HepG2 (cell line): Measurements from ENCODE around the gene GABRG3.

ENCODE experiments used
- ZNF101 ChIP-seq: sonication (generic); formaldehyde crosslinking; IDR thresholded peaks from 2 replicates; pipeline ENCODE4 v1.4.0; 2020; ENCODE audit warnings: mild to moderate bottlenecking, low read depth, missing genetic modification reagents, borderline replicate concordance
- ZNF180 ChIP-seq: sonication (generic); formaldehyde crosslinking; IDR thresholded peaks from 2 replicates; pipeline ENCODE4 v1.4.0; 2020; ENCODE audit warnings: low read depth, missing genetic modification reagents, borderline replicate concordance
- ZNF629 ChIP-seq: sonication (generic); formaldehyde crosslinking; conservative IDR thresholded peaks from 2 replicates; pipeline ENCODE4 v1.5.0; 2020; ENCODE audit warnings: missing genetic modification reagents
- ZNF781 ChIP-seq: sonication (generic); formaldehyde crosslinking; IDR thresholded peaks from 2 replicates; pipeline ENCODE4 v1.5.1; 2020; ENCODE audit warnings: borderline replicate concordance, mild to moderate bottlenecking, missing genetic modification reagents; ENCODE audit errors: not compliant biosample characterization

DNA sequence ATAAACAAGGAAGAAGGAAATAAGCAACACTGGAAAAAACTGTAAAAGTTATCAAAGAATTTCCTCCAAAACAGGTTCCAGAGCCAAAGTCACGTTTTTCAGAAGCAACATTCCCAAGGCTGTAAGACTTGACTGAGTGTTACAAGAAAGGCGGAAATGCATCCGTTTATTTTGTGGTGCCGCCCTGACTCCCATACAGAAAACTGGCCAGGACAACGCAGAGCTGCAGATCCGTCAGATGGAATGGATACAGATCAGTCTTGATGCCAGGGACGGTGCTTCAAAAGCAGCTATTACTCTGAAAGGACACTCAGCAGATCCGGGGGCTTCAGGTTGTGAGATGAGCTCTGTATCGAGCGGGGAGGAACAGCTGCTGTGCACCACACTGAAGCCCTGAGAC, 83.4 kb downstream of the GABRG3 start:
- TF ChIP-seq ZNF781 (CRISPR knock-in tag): no peak
- no peak for TF ChIP-seq ZNF629 (CRISPR knock-in tag)
- TF ChIP-seq ZNF180 (CRISPR knock-in tag): no peak
- TF ChIP-seq ZNF101 (CRISPR knock-in tag): no peak
